ENCODE results near the gene CD1D. TPM values are rescaled to one million over a fixed set of nuclear protein-coding genes. Genes with fewer than 3 reads are reported as not detected.

Gene CD1D
- polyA plus RNA-seq, 1 of the 3 experiments (the other 2 are of a cell fraction): not detected

- Histone ChIP-seq H4K20me1 (ENCODE audit: insufficient read depth) (no peaks in the 10 kb centered on the region), H3K36me3 (replicated peaks in 1 of 2; ENCODE audit: control insufficient read depth in 1 of 2, insufficient read depth in 2 of 2, low read length in 1 of 2) (no peaks in the 10 kb centered on the region), H3K27me3 (ENCODE audit: insufficient read depth) (peaks cover 25% of the 10 kb centered on the region), H3K79me2 (ENCODE audit: insufficient read depth) (no peaks in the 10 kb centered on the region), H3K9me2 (no peaks in the 10 kb centered on the region), H3K27ac (ENCODE audit: low read depth in 2 of 2, low read length in 1 of 2) (no peak overlapping the region), H3F3A (replicated peaks; ENCODE audit: insufficient read depth) (no peaks in the 10 kb centered on the region), H3K4me3 (ENCODE audit: low read depth in 2 of 2, low read length in 1 of 2) (no peak overlapping the region), H3K4me2 (no peak overlapping the region), H2AFZ (ENCODE audit: low read depth) (no peak overlapping the region), H3K9me3 (no peaks in the 10 kb centered on the region), H3K4me1 (ENCODE audit: control insufficient read depth in 1 of 2, insufficient read depth in 2 of 2, low read depth in 1 of 2, low read length in 1 of 2) (no peaks in the 10 kb centered on the region), H3K9ac (no peak overlapping the region)
- TF ChIP-seq RAD21 (IDR thresholded peaks at IDR 0.05; ENCODE audit: low read length): no peak
- TF ChIP-seq, protein P1, sequence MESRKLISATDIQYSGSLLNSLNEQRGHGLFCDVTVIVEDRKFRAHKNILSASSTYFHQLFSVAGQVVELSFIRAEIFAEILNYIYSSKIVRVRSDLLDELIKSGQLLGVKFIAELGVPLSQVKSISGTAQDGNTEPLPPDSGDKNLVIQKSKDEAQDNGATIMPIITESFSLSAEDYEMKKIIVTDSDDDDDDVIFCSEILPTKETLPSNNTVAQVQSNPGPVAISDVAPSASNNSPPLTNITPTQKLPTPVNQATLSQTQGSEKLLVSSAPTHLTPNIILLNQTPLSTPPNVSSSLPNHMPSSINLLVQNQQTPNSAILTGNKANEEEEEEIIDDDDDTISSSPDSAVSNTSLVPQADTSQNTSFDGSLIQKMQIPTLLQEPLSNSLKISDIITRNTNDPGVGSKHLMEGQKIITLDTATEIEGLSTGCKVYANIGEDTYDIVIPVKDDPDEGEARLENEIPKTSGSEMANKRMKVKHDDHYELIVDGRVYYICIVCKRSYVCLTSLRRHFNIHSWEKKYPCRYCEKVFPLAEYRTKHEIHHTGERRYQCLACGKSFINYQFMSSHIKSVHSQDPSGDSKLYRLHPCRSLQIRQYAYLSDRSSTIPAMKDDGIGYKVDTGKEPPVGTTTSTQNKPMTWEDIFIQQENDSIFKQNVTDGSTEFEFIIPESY (IDR thresholded peaks at IDR 0.05; ENCODE audit: borderline replicate concordance, low read depth): no peak
- no peak for TF ChIP-seq EZH2phosphoT487 (IDR thresholded peaks at IDR 0.05; ENCODE audit: borderline replicate concordance, low read depth)
- no peak for TF ChIP-seq TEAD4 (IDR thresholded peaks at IDR 0.05; ENCODE audit: borderline replicate concordance, insufficient read depth)
- no peak for TF ChIP-seq FOSL2 (IDR thresholded peaks at IDR 0.05; ENCODE audit: borderline replicate concordance, low read depth)
- TF ChIP-seq YY1 (IDR thresholded peaks at IDR 0.05; ENCODE audit: low read depth): no peak
- TF ChIP-seq NRF1 (IDR thresholded peaks at IDR 0.05; ENCODE audit: low read depth, low read length): no peak
- TF ChIP-seq SMC3 (IDR thresholded peaks at IDR 0.05; ENCODE audit: low read depth, low read length): no peak
- no peak for TF ChIP-seq NFIC (IDR thresholded peaks at IDR 0.05; ENCODE audit: borderline replicate concordance)
- TF ChIP-seq USF1 (IDR thresholded peaks at IDR 0.05; ENCODE audit: borderline replicate concordance, low read depth): no peak
- TF ChIP-seq, protein P2, sequence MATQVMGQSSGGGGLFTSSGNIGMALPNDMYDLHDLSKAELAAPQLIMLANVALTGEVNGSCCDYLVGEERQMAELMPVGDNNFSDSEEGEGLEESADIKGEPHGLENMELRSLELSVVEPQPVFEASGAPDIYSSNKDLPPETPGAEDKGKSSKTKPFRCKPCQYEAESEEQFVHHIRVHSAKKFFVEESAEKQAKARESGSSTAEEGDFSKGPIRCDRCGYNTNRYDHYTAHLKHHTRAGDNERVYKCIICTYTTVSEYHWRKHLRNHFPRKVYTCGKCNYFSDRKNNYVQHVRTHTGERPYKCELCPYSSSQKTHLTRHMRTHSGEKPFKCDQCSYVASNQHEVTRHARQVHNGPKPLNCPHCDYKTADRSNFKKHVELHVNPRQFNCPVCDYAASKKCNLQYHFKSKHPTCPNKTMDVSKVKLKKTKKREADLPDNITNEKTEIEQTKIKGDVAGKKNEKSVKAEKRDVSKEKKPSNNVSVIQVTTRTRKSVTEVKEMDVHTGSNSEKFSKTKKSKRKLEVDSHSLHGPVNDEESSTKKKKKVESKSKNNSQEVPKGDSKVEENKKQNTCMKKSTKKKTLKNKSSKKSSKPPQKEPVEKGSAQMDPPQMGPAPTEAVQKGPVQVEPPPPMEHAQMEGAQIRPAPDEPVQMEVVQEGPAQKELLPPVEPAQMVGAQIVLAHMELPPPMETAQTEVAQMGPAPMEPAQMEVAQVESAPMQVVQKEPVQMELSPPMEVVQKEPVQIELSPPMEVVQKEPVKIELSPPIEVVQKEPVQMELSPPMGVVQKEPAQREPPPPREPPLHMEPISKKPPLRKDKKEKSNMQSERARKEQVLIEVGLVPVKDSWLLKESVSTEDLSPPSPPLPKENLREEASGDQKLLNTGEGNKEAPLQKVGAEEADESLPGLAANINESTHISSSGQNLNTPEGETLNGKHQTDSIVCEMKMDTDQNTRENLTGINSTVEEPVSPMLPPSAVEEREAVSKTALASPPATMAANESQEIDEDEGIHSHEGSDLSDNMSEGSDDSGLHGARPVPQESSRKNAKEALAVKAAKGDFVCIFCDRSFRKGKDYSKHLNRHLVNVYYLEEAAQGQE (IDR thresholded peaks at IDR 0.05; ENCODE audit: low read depth, low read length): no peak
- no peak for TF ChIP-seq FOXM1 (IDR thresholded peaks at IDR 0.05; ENCODE audit: low read depth)
- TF ChIP-seq USF2 (IDR thresholded peaks at IDR 0.05; ENCODE audit: borderline replicate concordance, low read depth, low read length): no peak
- TF ChIP-seq ELF1 (IDR thresholded peaks at IDR 0.05): no peak
- TF ChIP-seq RCOR1 (IDR thresholded peaks at IDR 0.05; ENCODE audit: low read length): no peak
- TF ChIP-seq JUND (IDR thresholded peaks at IDR 0.05): no peak
- TF ChIP-seq CTCF (IDR thresholded peaks at IDR 0.05): no peak
- TF ChIP-seq RFX5 (IDR thresholded peaks at IDR 0.05; ENCODE audit: low read length): no peak
- 4% methylated on average over 1 of the region's 1 CpG for WGBS (ENCODE audit: low lambda C conversion rate)
- ChIA-PET POLR2A (no interaction called here), CTCF (no interaction called here)
- DNase-seq: no peak
Measured at GRCh38 chr1:158200527-158200926, 19.8 kb downstream of the CD1D start.

Data from SK-N-SH (cell line).